HG02938 (cell line): Measurements from ENCODE around the gene POLR2L.

ENCODE experiments used
- ATAC-seq: cut with Tn5 transposase; IDR thresholded peaks from one replicate; pipeline ENCODE4 v1.9.1; 2021; ENCODE audit warnings: mild to moderate bottlenecking, moderate library complexity; ENCODE audit not compliant: unreplicated experiment

Gene POLR2L

GRCh38 chr11:828506-829175 lies 13.7 kb downstream of the POLR2L start:
- ATAC-seq = no peak

GRCh38 chr11:827897-828192 lies 14.5 kb downstream of the POLR2L start, which contains the start of gene CRACR2B:
Gene CRACR2B, plus strand, starts transcription at chr11:827919. Its CDS starts 689 bp downstream, at chr11:828608.
- no peak for ATAC-seq

DNA sequence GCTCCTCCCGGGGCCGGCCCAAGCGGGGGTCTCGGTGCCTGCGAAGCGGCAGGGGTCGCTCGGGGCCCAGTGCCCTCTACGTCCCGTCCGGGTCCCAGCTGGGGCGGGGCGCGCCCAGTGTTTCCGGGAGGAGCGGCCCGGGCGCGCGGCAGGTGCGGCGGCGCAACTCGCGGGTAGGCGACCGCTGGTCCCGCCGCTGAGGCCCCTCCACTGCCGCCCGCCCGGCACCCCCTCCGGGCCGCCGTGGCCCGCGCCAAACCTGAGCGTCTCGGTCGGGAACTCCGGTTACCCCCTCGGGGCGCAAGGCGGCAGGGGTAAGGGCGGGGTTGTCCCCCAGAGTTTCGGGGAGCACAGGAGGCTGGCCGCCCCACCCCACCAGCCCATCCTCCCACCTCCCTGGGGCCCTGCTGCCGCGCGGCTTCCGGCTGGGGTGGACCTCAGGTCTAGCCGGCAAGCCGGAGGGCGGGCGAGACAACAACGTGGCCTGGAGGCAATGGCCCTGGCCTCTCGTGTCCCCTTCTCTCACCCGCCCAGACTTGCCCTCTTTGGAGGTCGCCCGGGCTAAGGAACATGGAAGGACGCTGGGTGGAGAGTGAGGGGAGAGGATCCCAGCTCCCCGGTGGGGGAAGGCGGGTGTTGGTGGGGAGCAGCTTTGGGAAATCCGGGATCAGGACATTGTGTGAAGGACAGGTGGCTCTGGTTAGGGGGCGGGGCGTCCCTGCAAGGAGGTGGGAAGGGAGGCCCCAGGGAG lies 15.0 kb downstream of the POLR2L start:
- ATAC-seq = no peak

- ATAC-seq = no peak
Measured at GRCh38 chr11:826836-827145, 15.5 kb downstream of the POLR2L start.

DNA sequence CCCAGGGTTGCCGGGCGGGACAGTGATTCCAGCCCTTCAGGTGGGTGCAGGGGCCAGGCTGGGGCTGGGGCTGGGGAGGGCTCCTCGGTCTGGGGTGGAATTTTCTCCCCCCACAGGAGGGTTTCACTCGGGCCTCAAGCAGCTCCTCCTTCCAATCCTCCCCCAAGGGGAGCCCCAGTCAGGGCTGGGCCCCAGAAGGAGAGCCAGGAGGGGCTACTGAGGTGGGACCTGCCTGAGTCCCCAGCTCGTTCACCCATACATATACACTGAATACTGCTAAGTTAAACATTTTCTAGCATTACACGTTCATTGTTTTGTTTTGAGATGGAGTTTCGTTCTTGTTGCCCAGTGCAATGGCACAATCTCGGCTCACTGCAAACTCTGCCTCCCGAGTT lies 16.1 kb downstream of the POLR2L start:
- ATAC-seq = no peak

- ATAC-seq = no peak
Measured at GRCh38 chr11:825366-826226, 16.7 kb downstream of the POLR2L start.

DNA sequence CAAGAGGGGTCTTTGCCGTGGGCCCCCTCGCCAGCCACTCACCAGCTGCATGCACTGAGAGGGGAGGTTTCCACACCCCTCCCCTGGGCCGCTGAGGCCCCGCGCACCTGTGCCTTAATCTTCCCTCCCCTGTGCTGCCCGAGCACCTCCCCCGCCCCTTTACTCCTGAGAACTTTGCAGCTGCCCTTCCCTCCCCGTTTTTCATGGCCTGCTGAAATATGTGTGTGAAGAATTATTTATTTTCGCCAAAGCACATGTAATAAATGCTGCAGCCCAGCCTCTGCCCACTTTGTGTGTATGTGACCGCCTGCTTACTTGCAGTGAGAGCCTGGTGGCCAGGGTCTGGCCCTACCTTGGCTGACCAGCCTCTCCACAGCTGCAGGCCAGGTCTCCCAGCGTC lies 17.4 kb downstream of the POLR2L start:
- ATAC-seq = no peak

GRCh38 chr11:824292-824880 lies 17.9 kb downstream of the POLR2L start:
- no peak for ATAC-seq

- ATAC-seq = no peak
Measured at GRCh38 chr11:823441-824291, 18.7 kb downstream of the POLR2L start.

- ATAC-seq = no peak
Measured at GRCh38 chr11:821512-822371, 20.6 kb downstream of the POLR2L start.

- no peak for ATAC-seq
Measured at GRCh38 chr11:820655-821511, 21.4 kb downstream of the POLR2L start.

- ATAC-seq = peak; percentile 56
Measured at GRCh38 chr11:819943-820649, 22.2 kb downstream of the POLR2L start.

DNA sequence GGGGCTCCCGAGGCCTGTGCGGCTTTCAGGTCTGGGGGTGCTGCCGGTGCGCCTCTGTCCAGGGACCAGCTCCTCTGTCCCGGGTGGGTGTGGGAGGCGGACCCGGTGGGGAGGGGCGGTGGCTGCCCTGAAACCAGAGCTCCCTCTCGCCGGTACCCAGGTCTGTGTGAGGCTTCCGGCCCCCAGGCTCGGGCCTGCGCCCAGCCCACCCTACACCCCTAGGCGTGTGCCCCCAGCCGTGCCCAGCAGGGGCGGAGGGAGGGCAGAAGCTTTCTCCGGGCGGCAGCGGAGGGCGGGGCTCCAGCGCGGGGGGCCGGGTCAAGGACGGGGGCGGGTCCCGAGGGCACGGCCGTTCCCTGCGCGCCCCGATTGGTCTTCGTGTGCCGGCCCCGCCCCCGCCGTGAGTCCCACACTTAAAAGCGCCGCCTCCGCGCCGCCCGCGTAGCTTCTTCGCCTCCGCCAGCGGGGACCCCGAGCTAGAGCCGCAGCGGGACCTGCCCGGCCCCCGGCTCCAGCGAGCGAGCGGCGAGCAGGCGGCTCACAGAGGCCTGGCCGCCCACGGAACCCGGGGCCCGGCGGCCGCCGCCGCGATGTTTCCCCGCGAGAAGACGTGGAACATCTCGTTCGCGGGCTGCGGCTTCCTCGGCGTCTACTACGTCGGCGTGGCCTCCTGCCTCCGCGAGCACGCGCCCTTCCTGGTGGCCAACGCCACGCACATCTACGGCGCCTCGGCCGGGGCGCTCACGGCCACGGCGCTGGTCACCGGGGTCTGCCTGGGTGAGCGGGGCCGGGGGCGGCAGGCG lies 23.0 kb downstream of the POLR2L start:
- ATAC-seq = peak; percentile 43

DNA sequence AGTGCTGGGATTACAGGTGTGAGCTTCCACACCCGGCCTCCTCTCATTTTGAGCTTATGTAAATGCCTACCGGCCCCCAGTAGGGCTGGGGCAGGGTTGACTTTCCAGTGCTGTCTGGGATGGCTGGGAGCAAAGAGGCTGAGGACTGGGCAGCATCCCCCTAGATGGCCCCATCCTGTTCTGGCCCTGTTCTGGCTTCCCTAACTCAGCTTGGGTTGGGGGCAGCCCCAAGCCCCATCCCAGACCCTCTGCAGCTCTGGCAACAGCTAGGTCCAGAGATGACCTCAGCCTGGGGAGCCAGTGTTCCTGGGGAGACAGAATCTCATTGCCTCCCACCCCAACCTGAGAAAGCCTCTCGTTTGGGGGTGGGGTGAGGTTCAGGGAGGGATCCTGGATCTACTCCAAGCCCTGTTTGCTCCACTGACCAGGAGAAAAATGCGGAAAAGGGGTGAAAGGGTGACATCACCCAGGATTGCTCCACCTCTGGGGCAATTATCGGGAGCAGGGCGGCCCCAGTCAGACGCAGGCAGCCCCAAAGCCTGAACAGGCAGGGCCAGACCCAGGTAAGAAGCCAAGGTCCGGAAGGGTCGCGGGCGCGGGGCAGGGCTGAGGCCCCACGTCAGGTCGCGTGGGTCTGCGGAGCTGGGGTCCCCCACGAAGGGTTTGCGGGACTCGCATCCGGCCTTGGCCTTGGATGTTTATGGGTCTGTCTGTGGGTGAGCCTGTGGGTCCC lies 23.8 kb downstream of the POLR2L start, which contains the start of gene PNPLA2:
PNPLA2 (plus strand) TSS at position 519 of the 733 bp plus-strand sequence. CDS start 805 bp downstream, outside the sequence.
- no peak for ATAC-seq

DNA sequence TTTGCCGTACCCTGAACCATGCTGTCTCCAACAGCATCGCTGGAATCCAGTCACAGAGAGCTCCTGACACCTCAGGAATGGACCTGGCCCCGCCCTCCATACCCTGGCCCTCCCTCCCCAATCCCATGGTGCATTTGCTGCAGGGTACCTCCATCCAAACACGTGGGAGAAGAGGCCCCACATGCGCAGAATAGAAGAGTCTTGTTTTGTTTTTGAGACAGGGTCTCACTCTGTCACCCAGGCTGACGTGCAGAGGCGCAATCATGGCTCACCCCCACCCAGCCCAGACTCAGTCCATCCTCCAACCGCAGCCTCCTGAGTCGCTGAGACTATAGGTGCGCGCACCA lies 25.9 kb downstream of the POLR2L start:
- no peak for ATAC-seq

DNA sequence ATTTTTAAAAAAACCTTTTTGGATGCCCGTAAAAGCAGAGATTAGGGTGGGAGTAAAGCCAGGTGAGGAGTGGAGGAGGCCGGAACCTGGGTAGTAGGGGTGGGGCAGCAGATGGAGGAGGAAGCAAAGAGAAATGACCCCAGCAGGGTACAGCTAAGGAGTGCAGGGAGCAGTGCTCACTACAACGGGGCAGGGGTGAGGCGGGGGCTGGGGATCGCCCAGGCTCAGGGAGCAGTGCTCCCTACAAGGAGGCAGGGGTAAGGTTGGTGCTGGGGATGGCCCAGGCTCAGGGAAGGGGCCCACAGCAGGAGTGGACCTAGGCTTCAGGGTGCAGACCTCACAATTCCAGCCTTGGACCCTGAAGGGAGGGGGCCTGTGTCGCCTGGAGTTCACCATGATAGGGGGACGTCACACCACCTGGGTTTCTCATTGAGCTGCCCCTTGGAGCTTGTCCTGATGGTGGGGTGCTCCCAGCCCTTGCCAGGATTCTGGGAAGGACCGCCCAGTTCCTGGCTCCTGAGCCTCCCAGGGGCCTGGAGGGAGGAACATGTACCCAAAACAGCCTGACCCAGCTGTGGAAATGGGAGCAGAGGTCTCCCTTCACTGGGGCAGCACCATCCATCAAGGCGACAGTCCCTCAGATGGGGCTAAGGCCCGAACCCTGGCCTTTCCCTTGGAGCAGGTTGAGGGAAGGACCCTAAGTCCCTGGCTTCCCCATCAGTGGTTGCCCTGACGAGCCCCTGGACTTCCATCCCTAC lies 26.5 kb downstream of the POLR2L start:
- ATAC-seq = no peak
